Activated CD8-positive, alpha-beta T cell treated with anti-CD3 and anti-CD28 coated beads for 36 hours (primary cell): ENCODE measurements around the gene HSDL1. TPM values are rescaled to one million over a fixed set of nuclear protein-coding genes. Genes with fewer than 3 reads are reported as not detected.

Source experiments
- ATAC-seq: fragments of 200-7000 bp; cut with Tn5 transposase; one replicate; pipeline ENCODE4 v1.10.0; 2021; ENCODE audit warnings: mild to moderate bottlenecking, moderate library complexity
- CTCF ChIA-PET: fragments of 350-600 bp; sonication (Branson Sonifier 250); formaldehyde crosslinking; loops from one replicate; lab custom pipeline; 2021; ENCODE audit warnings: antibody characterized with exemption; lab: Charles Lee
- POLR2A ChIA-PET: fragments of 350-600 bp; sonication (Branson Sonifier 250); formaldehyde crosslinking; loops from one replicate; lab custom pipeline; 2021; ENCODE audit warnings: antibody characterized with exemption; lab: Charles Lee
- DNase-seq: peaks from one replicate; pipeline ENCODE4 v3.0.0-alpha.2; 2020
- H3K27ac Mint-ChIP-seq: one replicate; pipeline ENCODE4 v1.8.0; 2021; ENCODE audit warnings: mild to moderate bottlenecking, mixed read lengths
- H3K27me3 Mint-ChIP-seq: one replicate; pipeline ENCODE4 v1.8.0; 2021; ENCODE audit warnings: mixed read lengths
- H3K36me3 Mint-ChIP-seq: one replicate; pipeline ENCODE4 v1.8.0; 2021; ENCODE audit warnings: low read depth, mixed read lengths
- H3K4me1 Mint-ChIP-seq: one replicate; pipeline ENCODE4 v1.8.0; 2021; ENCODE audit warnings: low read depth, mixed read lengths
- H3K4me3 Mint-ChIP-seq: one replicate; pipeline ENCODE4 v1.8.0; 2021; ENCODE audit warnings: mild to moderate bottlenecking, moderate library complexity, mixed read lengths
- H3K9me3 Mint-ChIP-seq: one replicate; pipeline ENCODE4 v1.8.0; 2021; ENCODE audit warnings: mixed read lengths
- intact Hi-C: fragments of 100-400 bp; cut with micrococcal nuclease; formaldehyde crosslinking; loops from one replicate; pipeline ENCODE4 v1.10.0; 2022
- total RNA-seq, 2 experiments: library from RNA; stranded (reverse); gene quantifications; one replicate each; pipeline ENCODE4 v1.2.3, GENCODE V29; 2021
- TF ChIP-seq, protein P1 (sequence below): fragments of 200-600 bp; IDR thresholded peaks from one replicate; pipeline ENCODE4 v1.8.0; 2022; ENCODE audit warnings: antibody characterized with exemption, mild to moderate bottlenecking

Gene HSDL1
- 10 to 100 TPM; 11.1 to 11.8 TPM for total RNA-seq

DNA sequence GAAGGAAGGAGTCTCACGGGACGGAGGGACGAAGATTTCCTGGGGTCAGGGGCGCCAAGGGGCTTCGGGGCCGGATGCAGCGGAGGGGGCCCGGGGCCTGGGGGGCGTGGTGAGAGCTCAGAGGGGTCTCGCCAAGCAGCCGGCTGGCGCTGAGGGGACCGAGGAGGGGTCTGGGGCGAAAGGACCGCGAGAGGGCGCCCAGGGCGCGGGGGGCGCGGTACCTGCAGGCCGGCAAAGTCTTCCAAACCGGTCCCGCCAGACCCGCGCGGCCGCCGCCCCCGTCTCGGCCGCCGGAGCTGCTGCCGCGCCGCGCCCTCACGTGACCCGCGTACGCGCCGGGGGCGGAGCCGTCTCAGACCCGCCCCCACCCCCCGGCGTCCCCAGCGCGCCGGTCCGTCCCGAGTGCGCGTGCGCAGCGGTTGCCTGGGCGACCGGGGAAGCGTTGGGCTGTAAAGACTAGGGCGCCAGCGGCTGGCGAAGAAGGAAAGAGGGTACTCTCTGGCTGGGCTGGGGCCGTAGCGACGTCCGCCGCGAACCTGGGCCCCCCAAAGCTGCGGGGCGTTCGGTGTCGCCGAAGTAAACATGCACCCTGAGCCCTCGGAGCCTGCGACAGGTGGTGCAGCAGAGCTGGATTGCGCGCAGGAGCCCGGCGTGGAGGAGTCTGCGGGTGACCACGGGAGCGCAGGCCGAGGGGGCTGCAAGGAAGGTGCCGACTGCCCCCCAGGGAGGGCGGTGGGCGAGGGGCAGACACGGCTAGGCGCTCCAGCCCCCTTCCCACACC is at the start of gene HSDL1, which contains the start of gene DNAAF1:
HSDL1 (minus strand) TSS at position 319 of the 781 bp plus-strand sequence. CDS start 13,856 bp downstream, outside the sequence.
DNAAF1 (plus strand) TSS at position 450 of the 781 bp plus-strand sequence; CDS start at position 583, 133 bp downstream.
- peak; percentile 85 for ATAC-seq
- H3K9me3 Mint-ChIP-seq, result no peaks in the 10 kb centered on the region
- peak within 1 kb of the TSS; percentile 93 for H3K4me3 Mint-ChIP-seq
- H3K36me3 Mint-ChIP-seq, result no peaks in the 10 kb centered on the region
- peaks cover 22% of the 10 kb centered on the region for H3K4me1 Mint-ChIP-seq
- TF ChIP-seq, protein P1, sequence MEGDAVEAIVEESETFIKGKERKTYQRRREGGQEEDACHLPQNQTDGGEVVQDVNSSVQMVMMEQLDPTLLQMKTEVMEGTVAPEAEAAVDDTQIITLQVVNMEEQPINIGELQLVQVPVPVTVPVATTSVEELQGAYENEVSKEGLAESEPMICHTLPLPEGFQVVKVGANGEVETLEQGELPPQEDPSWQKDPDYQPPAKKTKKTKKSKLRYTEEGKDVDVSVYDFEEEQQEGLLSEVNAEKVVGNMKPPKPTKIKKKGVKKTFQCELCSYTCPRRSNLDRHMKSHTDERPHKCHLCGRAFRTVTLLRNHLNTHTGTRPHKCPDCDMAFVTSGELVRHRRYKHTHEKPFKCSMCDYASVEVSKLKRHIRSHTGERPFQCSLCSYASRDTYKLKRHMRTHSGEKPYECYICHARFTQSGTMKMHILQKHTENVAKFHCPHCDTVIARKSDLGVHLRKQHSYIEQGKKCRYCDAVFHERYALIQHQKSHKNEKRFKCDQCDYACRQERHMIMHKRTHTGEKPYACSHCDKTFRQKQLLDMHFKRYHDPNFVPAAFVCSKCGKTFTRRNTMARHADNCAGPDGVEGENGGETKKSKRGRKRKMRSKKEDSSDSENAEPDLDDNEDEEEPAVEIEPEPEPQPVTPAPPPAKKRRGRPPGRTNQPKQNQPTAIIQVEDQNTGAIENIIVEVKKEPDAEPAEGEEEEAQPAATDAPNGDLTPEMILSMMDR, result no peak
- ChIA-PET CTCF (interaction anchor here (1.0 to 1.7 kb wide), 7 partner anchors 13 to 56 kb away, joined by 3 to 7 read pairs (median 5); partner anchors contain the start of genes MBTPS1 and TAF1C), POLR2A (interaction anchor here (1.3 to 1.5 kb wide), 4 partner anchors 11 to 34 kb away, joined by 3 to 10 read pairs (median 4); partner anchors contain the start of gene MBTPS1)
- intact Hi-C loops, result loop anchor here (5.0 kb wide), 1 partner anchor 58 kb away; no protein-coding TSS in a partner anchor
- H3K27me3 Mint-ChIP-seq, result no peaks in the 10 kb centered on the region
- H3K27ac Mint-ChIP-seq, result peak within 1 kb of the TSS; percentile 82
- DNase-seq, result peak; percentile 92

DNA sequence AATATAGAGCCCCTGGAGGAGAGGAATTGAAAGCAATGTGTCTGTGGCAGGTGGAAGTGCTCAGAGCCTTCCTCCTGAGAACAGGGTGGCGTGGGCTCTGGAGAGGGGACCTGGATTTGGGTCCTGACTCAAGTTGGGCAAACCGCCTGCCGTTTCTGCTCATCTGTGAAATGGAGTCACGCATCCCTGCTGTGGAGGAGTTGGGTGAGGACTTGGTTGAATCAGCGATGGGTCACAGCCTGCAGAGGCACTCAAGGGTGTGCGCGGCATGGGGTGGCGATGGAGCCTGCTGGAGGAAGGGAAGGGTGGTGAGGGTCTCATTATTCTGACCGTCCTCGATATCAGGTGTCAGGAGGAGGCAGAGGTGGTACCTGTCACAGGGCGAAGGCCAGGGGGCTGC is 49.0 kb upstream of the HSDL1 start:
- H3K36me3 Mint-ChIP-seq, result no peaks in the 10 kb centered on the region
- TF ChIP-seq, protein P1, result no peak
- intact Hi-C loops, result no loop called here
- H3K27ac Mint-ChIP-seq, result peak overlapping the region; percentile 73
- ChIA-PET POLR2A (interaction anchor here (1.1 to 1.7 kb wide), 2 partner anchors 77 to 309 kb away, joined by 3 to 4 read pairs; partner anchors contain the start of gene MBTPS1), CTCF (no interaction called here)
- H3K4me1 Mint-ChIP-seq, result peaks cover 16% of the 10 kb centered on the region
- no peaks in the 10 kb centered on the region for H3K27me3 Mint-ChIP-seq
- H3K4me3 Mint-ChIP-seq, result peak overlapping the region; percentile 61
- peak; percentile 28 for ATAC-seq
- peak; percentile 24 for DNase-seq
- no peaks in the 10 kb centered on the region for H3K9me3 Mint-ChIP-seq

DNA sequence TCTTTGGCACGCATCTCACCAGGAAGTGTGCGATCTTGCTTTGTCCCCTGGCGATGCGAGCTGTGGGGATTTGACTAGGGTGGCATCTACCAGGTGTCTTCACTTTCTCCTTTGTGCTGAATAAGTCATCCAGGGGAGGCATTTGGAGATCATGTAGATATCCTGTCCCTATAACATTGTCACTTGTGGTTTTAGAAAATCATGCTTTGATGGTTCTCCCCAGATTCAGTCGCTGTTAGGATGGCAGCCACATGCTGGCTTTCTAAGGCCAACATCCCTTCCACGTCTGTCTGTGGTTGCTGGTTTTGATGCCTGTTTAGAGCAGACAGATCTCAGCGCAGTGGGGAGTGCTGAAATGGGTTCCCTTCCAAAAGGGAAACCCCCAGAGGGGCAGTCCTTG is 48.5 kb upstream of the HSDL1 start:
- peaks cover 16% of the 10 kb centered on the region for H3K4me1 Mint-ChIP-seq
- TF ChIP-seq, protein P1, result no peak
- H3K27ac Mint-ChIP-seq, result peak overlapping the region; percentile 73
- DNase-seq, result peak; percentile 36
- peak; percentile 31 for ATAC-seq
- intact Hi-C loops, result no loop called here
- ChIA-PET CTCF (no interaction called here), POLR2A (interaction anchor here (0.7 to 1.1 kb wide), 2 partner anchors 76 to 310 kb away, joined by 3 to 4 read pairs; partner anchors contain the start of gene MBTPS1)
- H3K9me3 Mint-ChIP-seq, result no peaks in the 10 kb centered on the region
- peak overlapping the region; percentile 61 for H3K4me3 Mint-ChIP-seq
- H3K27me3 Mint-ChIP-seq, result no peaks in the 10 kb centered on the region
- H3K36me3 Mint-ChIP-seq, result no peaks in the 10 kb centered on the region

DNA sequence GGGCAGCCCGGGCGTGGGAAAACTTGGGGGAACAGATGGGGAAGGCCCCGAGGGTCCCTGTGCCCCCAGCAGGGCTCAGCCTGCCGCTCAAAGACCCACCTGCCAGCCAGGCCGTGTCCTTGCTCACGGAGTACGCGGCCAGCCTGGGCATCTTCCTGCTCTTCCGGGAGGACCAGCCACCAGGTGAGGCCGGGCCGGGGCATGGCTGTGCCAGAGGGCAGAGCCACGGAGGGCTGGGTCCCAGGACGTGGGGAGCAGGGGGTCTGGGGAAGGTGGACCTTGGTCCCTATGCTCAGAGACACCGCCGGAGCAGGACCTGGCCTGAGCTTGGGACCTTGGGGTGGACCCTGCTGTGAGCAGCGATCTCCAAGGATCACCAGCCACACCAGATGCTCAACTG is 46.5 kb upstream of the HSDL1 start:
- ChIA-PET POLR2A (interaction anchor here (1.0 kb wide), 1 partner anchor 13 kb away, joined by 3 read pairs; no protein-coding TSS in a partner anchor), CTCF (no interaction called here)
- H3K27ac Mint-ChIP-seq, result no peak overlapping the region
- H3K4me3 Mint-ChIP-seq, result no peak overlapping the region
- H3K36me3 Mint-ChIP-seq, result peaks cover 3% of the 10 kb centered on the region
- no peaks in the 10 kb centered on the region for H3K9me3 Mint-ChIP-seq
- H3K27me3 Mint-ChIP-seq, result no peaks in the 10 kb centered on the region
- DNase-seq (no peak), ATAC-seq (no peak)
- intact Hi-C loops, result no loop called here
- H3K4me1 Mint-ChIP-seq, result peaks cover 16% of the 10 kb centered on the region
- TF ChIP-seq, protein P1, result no peak
